Nephron (organoid): Measurements from ENCODE around the gene OR4F6.

Source experiments
- H3K27ac Mint-ChIP-seq, 3 experiments: 2 replicates each; pipeline ENCODE4 v1.8.0; 2020; ENCODE audit warnings: mixed read lengths in 3 of 3, mild to moderate bottlenecking in 2 of 3, moderate library complexity in 1 of 3
- H3K27me3 Mint-ChIP-seq: 2 replicates; pipeline ENCODE4 v1.8.0; 2021; ENCODE audit warnings: low read depth, mild to moderate bottlenecking, moderate library complexity, mixed read lengths
- H3K36me3 Mint-ChIP-seq: 2 replicates; pipeline ENCODE4 v1.8.0; 2020; ENCODE audit warnings: low read depth, mixed read lengths
- H3K4me1 Mint-ChIP-seq: 2 replicates; pipeline ENCODE4 v1.8.0; 2020; ENCODE audit warnings: mixed read lengths
- H3K4me3 Mint-ChIP-seq, 3 experiments: 2 replicates each; pipeline ENCODE4 v1.8.0; 2020; ENCODE audit warnings: mild to moderate bottlenecking in 3 of 3, mixed read lengths in 3 of 3, moderate library complexity in 2 of 3
- H3K9me3 Mint-ChIP-seq: 2 replicates; pipeline ENCODE4 v1.8.0; 2020; ENCODE audit warnings: mixed read lengths
- TF ChIP-seq, protein P1 (sequence below), 3 experiments: fragments of 200-600 bp; sonication (generic); IDR thresholded peaks; one replicate each; pipeline ENCODE4 v1.5.0; 2021; ENCODE audit warnings: antibody characterized with exemption in 3 of 3; ENCODE audit not compliant: unreplicated experiment in 3 of 3

OR4F6 gene

DNA sequence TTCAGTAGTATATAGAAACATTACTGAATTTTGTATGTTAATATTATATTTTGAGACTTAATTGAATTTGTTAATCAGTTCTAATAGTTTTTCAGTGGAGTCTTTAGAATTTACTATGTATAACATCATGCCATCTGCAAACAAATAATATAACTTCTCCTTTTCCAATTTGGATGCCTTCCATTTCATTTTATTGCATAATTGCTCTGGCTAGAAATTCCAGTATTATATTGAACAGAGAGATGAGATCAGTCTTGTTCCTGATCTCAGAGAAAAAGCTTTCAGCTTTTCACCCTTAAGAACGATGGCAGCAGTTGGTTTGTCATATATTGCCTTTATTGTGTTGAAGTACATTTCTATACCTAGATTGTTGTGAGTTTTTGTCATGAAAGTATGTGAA is 49.0 kb downstream of the OR4F6 start:
- Mint-ChIP-seq H3K4me3 (no peak overlapping the region), H3K36me3 (no peaks in the 10 kb centered on the region), H3K4me1 (no peaks in the 10 kb centered on the region), H3K27me3 (peaks cover 8% of the 10 kb centered on the region), H3K9me3 (no peaks in the 10 kb centered on the region), H3K27ac (no peak overlapping the region)
- TF ChIP-seq, protein P1, sequence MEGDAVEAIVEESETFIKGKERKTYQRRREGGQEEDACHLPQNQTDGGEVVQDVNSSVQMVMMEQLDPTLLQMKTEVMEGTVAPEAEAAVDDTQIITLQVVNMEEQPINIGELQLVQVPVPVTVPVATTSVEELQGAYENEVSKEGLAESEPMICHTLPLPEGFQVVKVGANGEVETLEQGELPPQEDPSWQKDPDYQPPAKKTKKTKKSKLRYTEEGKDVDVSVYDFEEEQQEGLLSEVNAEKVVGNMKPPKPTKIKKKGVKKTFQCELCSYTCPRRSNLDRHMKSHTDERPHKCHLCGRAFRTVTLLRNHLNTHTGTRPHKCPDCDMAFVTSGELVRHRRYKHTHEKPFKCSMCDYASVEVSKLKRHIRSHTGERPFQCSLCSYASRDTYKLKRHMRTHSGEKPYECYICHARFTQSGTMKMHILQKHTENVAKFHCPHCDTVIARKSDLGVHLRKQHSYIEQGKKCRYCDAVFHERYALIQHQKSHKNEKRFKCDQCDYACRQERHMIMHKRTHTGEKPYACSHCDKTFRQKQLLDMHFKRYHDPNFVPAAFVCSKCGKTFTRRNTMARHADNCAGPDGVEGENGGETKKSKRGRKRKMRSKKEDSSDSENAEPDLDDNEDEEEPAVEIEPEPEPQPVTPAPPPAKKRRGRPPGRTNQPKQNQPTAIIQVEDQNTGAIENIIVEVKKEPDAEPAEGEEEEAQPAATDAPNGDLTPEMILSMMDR (IDR thresholded peaks at IDR 0.05; ENCODE audit: unreplicated experiment in 3 of 3): no peak
